ENCODE results near the gene DBF4.

DNA sequence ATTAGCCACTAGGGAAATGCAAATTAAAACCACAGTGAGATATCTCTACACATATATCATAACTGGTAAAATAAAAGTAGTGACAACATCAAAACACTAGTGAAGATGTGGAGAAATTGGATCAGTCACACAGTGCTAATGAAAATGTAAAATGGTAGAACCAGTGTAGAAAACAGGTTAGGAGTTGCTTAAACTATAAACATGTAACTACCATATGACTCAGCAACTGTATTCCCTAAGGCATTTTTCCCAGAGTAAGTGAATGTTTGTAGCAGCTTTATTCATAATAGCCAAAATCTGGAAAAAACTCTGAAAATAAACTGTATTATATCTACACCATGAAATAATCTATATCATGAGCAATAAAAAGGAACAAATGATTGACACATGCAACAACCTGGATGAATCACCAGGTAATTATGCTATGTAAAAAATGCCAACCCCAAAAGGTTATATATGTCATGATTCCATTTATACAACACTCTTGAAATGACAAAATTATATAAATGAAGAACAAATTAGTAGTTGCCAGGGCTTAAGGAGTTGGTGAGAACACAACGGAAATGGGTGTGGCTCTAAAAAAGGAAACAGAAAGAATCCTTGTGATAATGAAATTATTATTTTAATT is 22.9 kb upstream of the DBF4 start:
- TF ChIP-seq, protein P1, sequence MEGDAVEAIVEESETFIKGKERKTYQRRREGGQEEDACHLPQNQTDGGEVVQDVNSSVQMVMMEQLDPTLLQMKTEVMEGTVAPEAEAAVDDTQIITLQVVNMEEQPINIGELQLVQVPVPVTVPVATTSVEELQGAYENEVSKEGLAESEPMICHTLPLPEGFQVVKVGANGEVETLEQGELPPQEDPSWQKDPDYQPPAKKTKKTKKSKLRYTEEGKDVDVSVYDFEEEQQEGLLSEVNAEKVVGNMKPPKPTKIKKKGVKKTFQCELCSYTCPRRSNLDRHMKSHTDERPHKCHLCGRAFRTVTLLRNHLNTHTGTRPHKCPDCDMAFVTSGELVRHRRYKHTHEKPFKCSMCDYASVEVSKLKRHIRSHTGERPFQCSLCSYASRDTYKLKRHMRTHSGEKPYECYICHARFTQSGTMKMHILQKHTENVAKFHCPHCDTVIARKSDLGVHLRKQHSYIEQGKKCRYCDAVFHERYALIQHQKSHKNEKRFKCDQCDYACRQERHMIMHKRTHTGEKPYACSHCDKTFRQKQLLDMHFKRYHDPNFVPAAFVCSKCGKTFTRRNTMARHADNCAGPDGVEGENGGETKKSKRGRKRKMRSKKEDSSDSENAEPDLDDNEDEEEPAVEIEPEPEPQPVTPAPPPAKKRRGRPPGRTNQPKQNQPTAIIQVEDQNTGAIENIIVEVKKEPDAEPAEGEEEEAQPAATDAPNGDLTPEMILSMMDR (IDR thresholded peaks at IDR 0.05) = no peak
- TF ChIP-seq POLR2AphosphoS5 (IDR thresholded peaks at IDR 0.05; ENCODE audit: low read depth, low read length) = no peak
